NCI-H1694 (cell line): ENCODE measurements around the gene KRTAP12-3.
"Not testable (repeated sequence)": the region's sequence is repeated elsewhere in the genome, so short reads cannot be mapped to it uniquely, and the experiment has no call there.

Source experiments
- DNase-seq: peaks from one replicate; lab custom pipeline; 2025; lab: John Stamatoyannopoulos, UW

KRTAP12-3 gene

GRCh38 chr21:44657635-44658540 lies at the start of gene KRTAP12-3:
Gene KRTAP12-3, plus strand, starts transcription at chr21:44657932. Its CDS starts 48 bp downstream, at chr21:44657980.
- peak; percentile 37 for DNase-seq

GRCh38 chr21:44609193-44609592 lies 48.5 kb upstream of the KRTAP12-3 start:
- DNase-seq: no peak

GRCh38 chr21:44610157-44610843 lies 47.4 kb upstream of the KRTAP12-3 start:
- not testable (repeated sequence) for DNase-seq

GRCh38 chr21:44611551-44611950 lies 46.2 kb upstream of the KRTAP12-3 start:
- no peak for DNase-seq

- no peak for DNase-seq
Measured at GRCh38 chr21:44612029-44612486, 45.7 kb upstream of the KRTAP12-3 start, which contains the start of gene KRTAP10-8. Gene KRTAP10-8, plus strand, starts transcription at chr21:44612079. Its CDS starts 22 bp downstream, at chr21:44612101.

GRCh38 chr21:44612669-44613229 lies 45.0 kb upstream of the KRTAP12-3 start:
- no peak for DNase-seq

GRCh38 chr21:44613386-44614155 lies 44.2 kb upstream of the KRTAP12-3 start:
- no peak for DNase-seq

GRCh38 chr21:44614161-44614631 lies 43.5 kb upstream of the KRTAP12-3 start:
- DNase-seq: no peak

- no peak for DNase-seq
Measured at GRCh38 chr21:44614961-44615391, 42.8 kb upstream of the KRTAP12-3 start.

GRCh38 chr21:44615466-44615865 lies 42.3 kb upstream of the KRTAP12-3 start:
- DNase-seq: no peak

- DNase-seq: peak; percentile 32
Measured at GRCh38 chr21:44615911-44616590, 41.7 kb upstream of the KRTAP12-3 start.

- no peak for DNase-seq
Measured at GRCh38 chr21:44616591-44616926, 41.2 kb upstream of the KRTAP12-3 start.

- DNase-seq: no peak
Measured at GRCh38 chr21:44617071-44617501, 40.6 kb upstream of the KRTAP12-3 start.

GRCh38 chr21:44618504-44618903 lies 39.2 kb upstream of the KRTAP12-3 start:
- DNase-seq: no peak

- DNase-seq: no peak
Measured at GRCh38 chr21:44618909-44619308, 38.8 kb upstream of the KRTAP12-3 start.

GRCh38 chr21:44619886-44620285 lies 37.8 kb upstream of the KRTAP12-3 start:
- DNase-seq: no peak

GRCh38 chr21:44623575-44623974 lies 34.2 kb upstream of the KRTAP12-3 start:
- DNase-seq: no peak

GRCh38 chr21:44625756-44626155 lies 32.0 kb upstream of the KRTAP12-3 start:
- DNase-seq: no peak

GRCh38 chr21:44626262-44626661 lies 31.5 kb upstream of the KRTAP12-3 start:
- DNase-seq: no peak

- no peak for DNase-seq
Measured at GRCh38 chr21:44626673-44627143, 31.0 kb upstream of the KRTAP12-3 start, which contains the start of gene KRTAP10-9. Gene KRTAP10-9, plus strand, starts transcription at chr21:44627093. Its CDS starts 79 bp downstream, at chr21:44627172.
